IMR-90 (cell line): Measurements from ENCODE around the gene RSPO4. TPM values are rescaled to one million over a fixed set of nuclear protein-coding genes. Genes with fewer than 3 reads are reported as not detected.

ENCODE experiments used
- ATAC-seq: fragments of 200-7000 bp; cut with Tn5 transposase; 2 replicates; pipeline ENCODE4 v1.9.1; 2020; ENCODE audit warnings: low read depth, mild to moderate bottlenecking, moderate library complexity
- BruUV-seq: library from RNA; stranded (reverse); fragments of 400-500 nt; replicated peaks from 2 replicates; lab custom pipeline; 2021; lab: Mats Ljungman, UMichigan
- CTCF ChIA-PET: fragments of 300-600 bp; formaldehyde crosslinking; extraction: SDS; loops from one replicate; lab custom pipeline; 2021; ENCODE audit warnings: antibody characterized with exemption; lab: Yijun Ruan, JAX
- POLR2A ChIA-PET: fragments of 300-600 bp; sonication (Branson Sonifier 250); formaldehyde crosslinking; loops from one replicate; lab custom pipeline; 2022; ENCODE audit warnings: antibody characterized with exemption; ENCODE audit not compliant: unreplicated experiment; lab: Charles Lee
- DNase-seq: peaks from one replicate; pipeline ENCODE4 v3.0.0; 2013
- H2AFZ ChIP-seq: replicated peaks from 2 replicates; pipeline ENCODE3; 2013; ENCODE audit warnings: low read length, mild to moderate bottlenecking; ENCODE audit not compliant: poor library complexity
- H2AK5ac ChIP-seq: 2 replicates; pipeline ENCODE4 v1.6.1; 2013; ENCODE audit warnings: low read depth, low read length, inconsistent platforms
- H2AK9ac ChIP-seq: replicated peaks from 2 replicates; pipeline ENCODE3; 2013; ENCODE audit warnings: mild to moderate bottlenecking, low read depth, low read length, moderate library complexity; ENCODE audit not compliant: poor library complexity
- H2BK120ac ChIP-seq: 2 replicates; pipeline ENCODE4 v1.6.1; 2013; ENCODE audit warnings: low read depth, low read length, inconsistent platforms
- H2BK15ac ChIP-seq: 3 replicates; pipeline ENCODE4 v1.6.1; 2013; ENCODE audit warnings: low read depth, low read length, inconsistent platforms
- H2BK20ac ChIP-seq: 2 replicates; pipeline ENCODE4 v1.6.1; 2013; ENCODE audit warnings: low read depth, mild to moderate bottlenecking, inconsistent platforms, low read length, moderate library complexity
- H2BK5ac ChIP-seq: 2 replicates; pipeline ENCODE4 v1.6.1; 2013; ENCODE audit warnings: mild to moderate bottlenecking, low read depth, low read length, inconsistent platforms; ENCODE audit not compliant: poor library complexity, severe bottlenecking
- H3K14ac ChIP-seq: replicated peaks from 2 replicates; pipeline ENCODE4 v1.6.1; 2013; ENCODE audit warnings: low read depth, low read length, inconsistent platforms
- H3K18ac ChIP-seq: 2 replicates; pipeline ENCODE4 v1.6.1; 2013; ENCODE audit warnings: low read depth, low read length, control low read depth
- H3K23ac ChIP-seq: 2 replicates; pipeline ENCODE4 v1.6.1; 2013; ENCODE audit warnings: low read depth, low read length, inconsistent platforms
- H3K27ac ChIP-seq: 2 replicates; pipeline ENCODE4 v1.5.1; 2013; ENCODE audit warnings: mild to moderate bottlenecking, control low read depth, low read length; ENCODE audit not compliant: insufficient read depth
- H3K27me3 ChIP-seq: 2 replicates; pipeline ENCODE4 v1.6.1; 2013; ENCODE audit warnings: low read length; ENCODE audit not compliant: control insufficient read depth, insufficient read depth
- H3K36me3 ChIP-seq: 2 replicates; pipeline ENCODE4 v1.6.1; 2013; ENCODE audit warnings: low read length, mixed read lengths; ENCODE audit not compliant: control insufficient read depth, insufficient read depth
- H3K4ac ChIP-seq: 2 replicates; pipeline ENCODE4 v1.6.1; 2013; ENCODE audit warnings: low read depth, low read length, inconsistent platforms
- H3K4me1 ChIP-seq: 2 replicates; pipeline ENCODE4 v1.6.1; 2013; ENCODE audit warnings: low read length, mixed read lengths; ENCODE audit not compliant: control insufficient read depth, insufficient read depth
- H3K4me2 ChIP-seq: 2 replicates; pipeline ENCODE4 v1.6.1; 2013; ENCODE audit warnings: low read depth, mild to moderate bottlenecking, control low read depth, low read length, moderate library complexity
- H3K4me3 ChIP-seq: 2 replicates; pipeline ENCODE4 v1.5.1; 2013; ENCODE audit warnings: low read depth, mild to moderate bottlenecking, control low read depth, low read length, moderate library complexity; ENCODE audit not compliant: insufficient read depth
- H3K56ac ChIP-seq: 2 replicates; pipeline ENCODE4 v1.6.1; 2013; ENCODE audit warnings: low read length, inconsistent platforms; ENCODE audit not compliant: insufficient read depth; ENCODE audit errors: extremely low read depth
- H3K79me1 ChIP-seq, 2 experiments: 2 replicates each; pipeline ENCODE4 v1.6.1; 2013; ENCODE audit warnings: low read length in 2 of 2, inconsistent platforms in 1 of 2, low read depth in 1 of 2
- H3K9ac ChIP-seq: 2 replicates; pipeline ENCODE4 v1.6.1; 2013; ENCODE audit warnings: low read depth, low read length, control low read depth
- H3K9me1 ChIP-seq: 2 replicates; pipeline ENCODE4 v1.6.1; 2013; ENCODE audit warnings: low read length, inconsistent platforms; ENCODE audit not compliant: insufficient read depth
- H3K9me3 ChIP-seq: 2 replicates; pipeline ENCODE4 v1.6.1; 2013; ENCODE audit warnings: low read length; ENCODE audit not compliant: control insufficient read depth, insufficient read depth
- H4K20me1 ChIP-seq: 2 replicates; pipeline ENCODE4 v1.6.1; 2013; ENCODE audit warnings: low read length, inconsistent platforms; ENCODE audit not compliant: insufficient read depth
- H4K5ac ChIP-seq: 2 replicates; pipeline ENCODE4 v1.6.1; 2013; ENCODE audit warnings: mild to moderate bottlenecking, low read depth, low read length, control low read depth
- H4K8ac ChIP-seq, 2 experiments: 2 replicates each; pipeline ENCODE4 v1.6.1; 2013; ENCODE audit warnings: low read depth in 2 of 2, low read length in 2 of 2, control low read depth in 1 of 2, inconsistent platforms in 1 of 2
- H4K91ac ChIP-seq: 2 replicates; pipeline ENCODE4 v1.6.1; 2013; ENCODE audit warnings: low read depth, low read length, inconsistent platforms; ENCODE audit not compliant: insufficient read depth
- BHLHE40 ChIP-seq: fragments of 150-350 bp; IDR thresholded peaks from 2 replicates; pipeline ENCODE4 v1.6.1; 2016; ENCODE audit warnings: mild to moderate bottlenecking, low read depth, low read length
- CEBPB ChIP-seq: IDR thresholded peaks from 2 replicates; pipeline ENCODE4 v1.6.1; 2012; ENCODE audit warnings: low read depth, low read length, improper control_type of control experiment
- CHD1 ChIP-seq: IDR thresholded peaks from 2 replicates; pipeline ENCODE4 v1.6.1; 2012; ENCODE audit warnings: low read depth, low read length, improper control_type of control experiment
- FOS ChIP-seq: fragments of 150-350 bp; IDR thresholded peaks from 2 replicates; pipeline ENCODE4 v1.6.1; 2016; ENCODE audit warnings: low read depth, low read length
- MAFK ChIP-seq: IDR thresholded peaks from 2 replicates; pipeline ENCODE4 v1.6.1; 2012; ENCODE audit warnings: low read depth, low read length, improper control_type of control experiment
- MAZ ChIP-seq: IDR thresholded peaks from 2 replicates; pipeline ENCODE4 v1.6.1; 2012; ENCODE audit warnings: low read depth, mild to moderate bottlenecking, low read length, improper control_type of control experiment, moderate library complexity, borderline replicate concordance
- MXI1 ChIP-seq: IDR thresholded peaks from 2 replicates; pipeline ENCODE4 v1.6.1; 2012; ENCODE audit warnings: low read depth, mild to moderate bottlenecking, low read length, moderate library complexity, borderline replicate concordance
- NFE2L2 ChIP-seq: fragments of 150-350 bp; IDR thresholded peaks from 2 replicates; pipeline ENCODE4 v1.6.1; 2016; ENCODE audit warnings: low read depth, mild to moderate bottlenecking, low read length
- POLR2A ChIP-seq: IDR thresholded peaks from 2 replicates; pipeline ENCODE4 v1.6.1; 2012; ENCODE audit warnings: mild to moderate bottlenecking, low read depth, low read length
- RAD21 ChIP-seq: IDR thresholded peaks from 2 replicates; pipeline ENCODE4 v1.6.1; 2012; ENCODE audit warnings: low read length, improper control_type of control experiment
- RCOR1 ChIP-seq: IDR thresholded peaks from 2 replicates; pipeline ENCODE4 v1.6.1; 2012; ENCODE audit warnings: mild to moderate bottlenecking, low read length, improper control_type of control experiment; ENCODE audit not compliant: insufficient replicate concordance
- RFX5 ChIP-seq: IDR thresholded peaks from 2 replicates; pipeline ENCODE4 v1.8.0; 2012; ENCODE audit warnings: low read depth, mild to moderate bottlenecking, low read length, moderate library complexity
- SMC3 ChIP-seq: fragments of 150-350 bp; IDR thresholded peaks from 2 replicates; pipeline ENCODE4 v1.6.1; 2016; ENCODE audit warnings: low read depth, mild to moderate bottlenecking, antibody characterized with exemption, low read length, moderate library complexity
- WGBS, 2 experiments: methylation state at CpG; one replicate each; pipeline versions ENCODE4 v1.1.5 to v1.1.7; 2013; ENCODE audit warnings: missing lambda C conversion rate in 2 of 2; ENCODE audit not compliant: insufficient read length in 1 of 2; ENCODE audit errors: extremely low coverage in 2 of 2; 5-methylcytosine and 5-hydroxymethylcytosine counted together
- dilution Hi-C: fragments of 300-500 bp; cut with HindIII; formaldehyde crosslinking; loops from one replicate; pipeline ENCODE4 v1.14.3; 2018; ENCODE audit warnings: low sequenced_read_pairs; ENCODE audit not compliant: unreplicated experiment
- in situ Hi-C: fragments of 300-500 bp; cut with MboI; formaldehyde crosslinking; loops from 3 replicates; pipeline ENCODE4 v1.14.3; 2019; ENCODE audit warnings: low sequenced_read_pairs, inconsistent platforms, mixed read lengths
- intact Hi-C: fragments of 100-400 bp; cut with micrococcal nuclease; formaldehyde crosslinking; loops from 2 replicates; pipeline ENCODE4 v1.10.0; 2022
- polyA plus RNA-seq, 3 experiments: library from polyadenylated mRNA; depleted of rRNA; stranded (reverse); fragments of >200 nt; gene quantifications; 2 replicates each; pipeline ENCODE4 v1.2.3, GENCODE V29; 2012; ENCODE audit warnings: low replicate concordance in 1 of 3
- total RNA-seq: library from RNA; depleted of rRNA; stranded (reverse); fragments of >200 nt; gene quantifications from 2 replicates; pipeline ENCODE4 v1.2.3, GENCODE V29; 2012
- TF ChIP-seq, protein P1 (sequence below): fragments of 150-350 bp; IDR thresholded peaks from 2 replicates; pipeline ENCODE4 v1.6.1; 2017; ENCODE audit warnings: mild to moderate bottlenecking, antibody characterized with exemption, low read length, low read depth
- TF ChIP-seq, protein P2 (sequence below): conservative IDR thresholded peaks from 2 replicates; pipeline ENCODE4 v1.5.1; 2012; ENCODE audit warnings: mild to moderate bottlenecking, low read depth, low read length, improper control_type of control experiment
- TF ChIP-seq, protein P3 (sequence below): fragments of 150-350 bp; IDR thresholded peaks from 2 replicates; pipeline ENCODE4 v1.6.1; 2016; ENCODE audit warnings: low read depth, mild to moderate bottlenecking, low read length, moderate library complexity, borderline replicate concordance

RSPO4 gene
- total and polyA plus RNA-seq, 2 of the 4 experiments (the other 2 are of a cell fraction): not detected

DNA sequence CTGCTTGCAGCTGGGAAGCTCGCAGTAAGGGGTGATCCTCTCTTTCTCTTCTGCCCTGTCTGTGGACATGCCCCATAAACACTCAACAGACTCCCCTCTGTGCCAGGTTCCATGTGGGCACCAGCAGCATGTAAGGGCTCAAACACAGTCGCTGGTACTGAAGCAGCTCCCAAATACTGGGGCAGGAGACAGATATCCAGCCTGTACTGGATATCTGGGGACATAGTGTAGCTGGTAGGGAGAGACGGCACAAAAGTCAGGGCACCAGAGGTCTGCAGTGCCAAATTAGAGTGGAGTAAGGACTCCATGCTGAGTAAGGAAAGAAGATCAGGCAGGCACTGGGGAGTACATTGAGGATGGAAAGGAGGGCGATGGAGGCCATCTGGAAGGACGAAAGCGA is 48.3 kb upstream of the RSPO4 start:
- Histone ChIP-seq H3K9ac (no peak overlapping the region), H3K56ac (no peak overlapping the region), H4K20me1 (no peaks in the 10 kb centered on the region), H4K5ac (no peak overlapping the region), H3K4ac (no peak overlapping the region), H3K27ac (no peak overlapping the region), H3K4me3 (no peak overlapping the region), H4K91ac (no peak overlapping the region), H3K27me3 (peaks cover 3% of the 10 kb centered on the region), H4K8ac (no peak overlapping the region), H3K14ac (no peak overlapping the region), H3K18ac (no peak overlapping the region), H2BK120ac (no peak overlapping the region), H2BK15ac (no peak overlapping the region), H3K23ac (no peak overlapping the region), H3K79me1 (no peaks in the 10 kb centered on the region), H2AFZ (no peak overlapping the region), H3K4me1 (no peaks in the 10 kb centered on the region), H2AK5ac (no peak overlapping the region), H2BK5ac (no peak overlapping the region), H3K4me2 (no peak overlapping the region), H2BK20ac (no peak overlapping the region), H3K9me3 (no peaks in the 10 kb centered on the region), H2AK9ac (no peak overlapping the region), H3K36me3 (no peaks in the 10 kb centered on the region), H3K9me1 (no peaks in the 10 kb centered on the region)
- ChIA-PET CTCF (no interaction called here), POLR2A (no interaction called here)
- dilution Hi-C loops: no loop called here
- intact Hi-C loops: no loop called here
- WGBS, 2 experiments: 100% methylated on average over 1 of the region's 6 CpGs; no CpG with 5 or more reads in 1 of the 2 experiments
- ATAC-seq (no peak), DNase-seq (no peak)
- in situ Hi-C loops: no loop called here
- BruUV-seq: no TSS peak
- TF ChIP-seq, protein P1, sequence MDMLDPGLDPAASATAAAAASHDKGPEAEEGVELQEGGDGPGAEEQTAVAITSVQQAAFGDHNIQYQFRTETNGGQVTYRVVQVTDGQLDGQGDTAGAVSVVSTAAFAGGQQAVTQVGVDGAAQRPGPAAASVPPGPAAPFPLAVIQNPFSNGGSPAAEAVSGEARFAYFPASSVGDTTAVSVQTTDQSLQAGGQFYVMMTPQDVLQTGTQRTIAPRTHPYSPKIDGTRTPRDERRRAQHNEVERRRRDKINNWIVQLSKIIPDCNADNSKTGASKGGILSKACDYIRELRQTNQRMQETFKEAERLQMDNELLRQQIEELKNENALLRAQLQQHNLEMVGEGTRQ: no peak
- no peak for TF ChIP-seq RAD21
- TF ChIP-seq CHD1: no peak
- TF ChIP-seq NFE2L2: no peak
- TF ChIP-seq POLR2A: no peak
- TF ChIP-seq, protein P2, sequence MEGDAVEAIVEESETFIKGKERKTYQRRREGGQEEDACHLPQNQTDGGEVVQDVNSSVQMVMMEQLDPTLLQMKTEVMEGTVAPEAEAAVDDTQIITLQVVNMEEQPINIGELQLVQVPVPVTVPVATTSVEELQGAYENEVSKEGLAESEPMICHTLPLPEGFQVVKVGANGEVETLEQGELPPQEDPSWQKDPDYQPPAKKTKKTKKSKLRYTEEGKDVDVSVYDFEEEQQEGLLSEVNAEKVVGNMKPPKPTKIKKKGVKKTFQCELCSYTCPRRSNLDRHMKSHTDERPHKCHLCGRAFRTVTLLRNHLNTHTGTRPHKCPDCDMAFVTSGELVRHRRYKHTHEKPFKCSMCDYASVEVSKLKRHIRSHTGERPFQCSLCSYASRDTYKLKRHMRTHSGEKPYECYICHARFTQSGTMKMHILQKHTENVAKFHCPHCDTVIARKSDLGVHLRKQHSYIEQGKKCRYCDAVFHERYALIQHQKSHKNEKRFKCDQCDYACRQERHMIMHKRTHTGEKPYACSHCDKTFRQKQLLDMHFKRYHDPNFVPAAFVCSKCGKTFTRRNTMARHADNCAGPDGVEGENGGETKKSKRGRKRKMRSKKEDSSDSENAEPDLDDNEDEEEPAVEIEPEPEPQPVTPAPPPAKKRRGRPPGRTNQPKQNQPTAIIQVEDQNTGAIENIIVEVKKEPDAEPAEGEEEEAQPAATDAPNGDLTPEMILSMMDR: no peak
- TF ChIP-seq BHLHE40: no peak
- TF ChIP-seq CEBPB: no peak
- no peak for TF ChIP-seq MAZ
- TF ChIP-seq MAFK: no peak
- TF ChIP-seq, protein P3, sequence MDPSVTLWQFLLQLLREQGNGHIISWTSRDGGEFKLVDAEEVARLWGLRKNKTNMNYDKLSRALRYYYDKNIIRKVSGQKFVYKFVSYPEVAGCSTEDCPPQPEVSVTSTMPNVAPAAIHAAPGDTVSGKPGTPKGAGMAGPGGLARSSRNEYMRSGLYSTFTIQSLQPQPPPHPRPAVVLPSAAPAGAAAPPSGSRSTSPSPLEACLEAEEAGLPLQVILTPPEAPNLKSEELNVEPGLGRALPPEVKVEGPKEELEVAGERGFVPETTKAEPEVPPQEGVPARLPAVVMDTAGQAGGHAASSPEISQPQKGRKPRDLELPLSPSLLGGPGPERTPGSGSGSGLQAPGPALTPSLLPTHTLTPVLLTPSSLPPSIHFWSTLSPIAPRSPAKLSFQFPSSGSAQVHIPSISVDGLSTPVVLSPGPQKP: no peak
- TF ChIP-seq FOS: no peak
- TF ChIP-seq RFX5: no peak
- TF ChIP-seq MXI1: no peak
- no peak for TF ChIP-seq RCOR1
- TF ChIP-seq SMC3: no peak
